GM10266 (cell line): ENCODE data around the gene OR7G3.

Experiments
- DNase-seq: peaks from one replicate; pipeline ENCODE4 v3.0.0; 2012; ENCODE audit errors: extremely low spot score
- CTCF ChIP-seq: IDR thresholded peaks from 2 replicates; pipeline ENCODE4 v1.5.1; 2012; ENCODE audit warnings: mild to moderate bottlenecking, low read depth; ENCODE audit not compliant: control insufficient read depth, insufficient read depth; ENCODE audit errors: missing control alignments

Gene OR7G3

GRCh38 chr19:9126900-9127405 is at the start of gene OR7G3:
OR7G3 (minus strand) TSS chr19:9126950; CDS start chr19:9126950, 0 bp downstream.
- no peak for TF ChIP-seq CTCF
- DNase-seq: no peak

- TF ChIP-seq CTCF: no peak
- no peak for DNase-seq
Measured at GRCh38 chr19:9175326-9175725, 48.6 kb upstream of the OR7G3 start.

- DNase-seq: no peak
- TF ChIP-seq CTCF: no peak
Measured at GRCh38 chr19:9171393-9171991, 44.7 kb upstream of the OR7G3 start.

GRCh38 chr19:9166846-9167245 is 40.1 kb upstream of the OR7G3 start:
- no peak for DNase-seq
- TF ChIP-seq CTCF: no peak

- no peak for DNase-seq
- no peak for TF ChIP-seq CTCF
Measured at GRCh38 chr19:9165261-9165660, 38.5 kb upstream of the OR7G3 start.

GRCh38 chr19:9161427-9161826 is 34.7 kb upstream of the OR7G3 start:
- TF ChIP-seq CTCF: no peak

GRCh38 chr19:9159891-9160290 is 33.1 kb upstream of the OR7G3 start:
- no peak for TF ChIP-seq CTCF
- no peak for DNase-seq

More at GRCh38 chr19:9161427-9161826, 34.7 kb upstream of the OR7G3 start:
- no peak for DNase-seq
